DND-41 (cell line): Measurements from ENCODE around the gene PLD6.

Experiments used
- ATAC-seq: fragments of 200-7000 bp; cut with Tn5 transposase; 3 replicates; pipeline ENCODE4 v1.9.1; 2021; ENCODE audit warnings: low read depth; ENCODE audit not compliant: insufficient read depth
- DNase-seq: peaks from one replicate; pipeline ENCODE4 v3.0.0-alpha.2; 2020
- H2AFZ ChIP-seq: 2 replicates; pipeline ENCODE4 v1.6.0; 2012; ENCODE audit warnings: low read depth, low read length
- H3K27ac ChIP-seq: 2 replicates; pipeline ENCODE4 v1.5.1; 2012; ENCODE audit warnings: low read length, inconsistent platforms
- H3K27me3 ChIP-seq: fragments of 200-600 bp; sonication (generic); 2 replicates; pipeline ENCODE4 v1.6.0; 2012; ENCODE audit warnings: low read length, mild to moderate bottlenecking, inconsistent platforms; ENCODE audit not compliant: insufficient read depth, poor library complexity
- H3K36me3 ChIP-seq: 2 replicates; pipeline ENCODE4 v1.5.1; 2012; ENCODE audit warnings: low read length, inconsistent platforms; ENCODE audit not compliant: insufficient read depth
- H3K4me1 ChIP-seq: 2 replicates; pipeline ENCODE4 v1.5.1; 2012; ENCODE audit warnings: mild to moderate bottlenecking, low read length; ENCODE audit not compliant: insufficient read depth
- H3K4me2 ChIP-seq: 2 replicates; pipeline ENCODE4 v1.6.0; 2012; ENCODE audit warnings: mild to moderate bottlenecking, moderate library complexity, low read length, inconsistent platforms; ENCODE audit not compliant: insufficient read depth
- H3K4me3 ChIP-seq, 2 experiments: fragments of 200-600 bp in 1 of 2; shearing (Covaris generic) in 1 of 2; 2 replicates each; pipeline ENCODE4 v1.5.1; 2012 to 2016; ENCODE audit warnings: inconsistent platforms in 2 of 2, low read length in 2 of 2, mild to moderate bottlenecking in 2 of 2, low read depth in 1 of 2, moderate library complexity in 1 of 2
- H3K79me2 ChIP-seq: 2 replicates; pipeline ENCODE4 v1.6.0; 2012; ENCODE audit warnings: low read length, inconsistent platforms; ENCODE audit not compliant: insufficient read depth
- H3K9ac ChIP-seq: 2 replicates; pipeline ENCODE4 v1.6.0; 2012; ENCODE audit warnings: low read depth, mild to moderate bottlenecking, inconsistent platforms, low read length, moderate library complexity
- H3K9me3 ChIP-seq: 2 replicates; pipeline ENCODE4 v1.5.1; 2012; ENCODE audit warnings: low read length, moderate library complexity, mild to moderate bottlenecking, inconsistent platforms; ENCODE audit not compliant: insufficient read depth, severe bottlenecking
- H4K20me1 ChIP-seq: 2 replicates; pipeline ENCODE4 v1.6.0; 2012; ENCODE audit warnings: low read length; ENCODE audit not compliant: insufficient read depth
- CTCF ChIP-seq: IDR thresholded peaks from 2 replicates; pipeline ENCODE4 v1.5.1; 2012; ENCODE audit warnings: borderline replicate concordance, low read length, moderate library complexity, mild to moderate bottlenecking; ENCODE audit not compliant: poor library complexity, severe bottlenecking; ENCODE audit errors: extremely low read depth
- EZH2 ChIP-seq: IDR thresholded peaks from 3 replicates; pipeline ENCODE4 v1.6.1; 2012; ENCODE audit warnings: borderline replicate concordance, low read depth, mild to moderate bottlenecking, moderate library complexity, low read length, inconsistent platforms; ENCODE audit not compliant: severe bottlenecking

The PLD6 gene

GRCh38 chr17:17156107-17156506 lies 50.0 kb downstream of the PLD6 start:
- no peak overlapping the region for H3K4me3 ChIP-seq
- H3K4me2 ChIP-seq, result no peak overlapping the region
- H3K9ac ChIP-seq, result no peak overlapping the region
- no peaks in the 10 kb centered on the region for H3K9me3 ChIP-seq
- no peak overlapping the region for H2AFZ ChIP-seq
- ATAC-seq, result no peak
- H4K20me1 ChIP-seq, result peaks cover 8% of the 10 kb centered on the region
- no peaks in the 10 kb centered on the region for H3K27me3 ChIP-seq
- H3K27ac ChIP-seq, result no peak overlapping the region
- peaks cover 97% of the 10 kb centered on the region for H3K36me3 ChIP-seq
- H3K4me1 ChIP-seq, result no peaks in the 10 kb centered on the region
- no peaks in the 10 kb centered on the region for H3K79me2 ChIP-seq
- TF ChIP-seq CTCF, result no peak
- no peak for TF ChIP-seq EZH2
- DNase-seq, result no peak

- H3K9me3 ChIP-seq, result no peaks in the 10 kb centered on the region
- TF ChIP-seq EZH2, result no peak
- TF ChIP-seq CTCF, result no peak
- DNase-seq (no peak), ATAC-seq (no peak)
- no peak overlapping the region for H3K9ac ChIP-seq
- no peaks in the 10 kb centered on the region for H3K4me1 ChIP-seq
- H3K36me3 ChIP-seq, result peaks cover 95% of the 10 kb centered on the region
- H3K4me2 ChIP-seq, result no peak overlapping the region
- no peaks in the 10 kb centered on the region for H3K27me3 ChIP-seq
- H2AFZ ChIP-seq, result no peak overlapping the region
- H3K79me2 ChIP-seq, result no peaks in the 10 kb centered on the region
- peaks cover 8% of the 10 kb centered on the region for H4K20me1 ChIP-seq
- H3K27ac ChIP-seq, result no peak overlapping the region
- no peak overlapping the region for H3K4me3 ChIP-seq
Measured at GRCh38 chr17:17155568-17155967, 50.6 kb downstream of the PLD6 start.

- Histone ChIP-seq H3K79me2 (no peaks in the 10 kb centered on the region), H3K9ac (no peak overlapping the region), H3K27ac (no peak overlapping the region), H3K36me3 (peaks cover 96% of the 10 kb centered on the region), H3K4me3 (no peak overlapping the region), H3K4me2 (no peak overlapping the region), H2AFZ (no peak overlapping the region), H3K27me3 (no peaks in the 10 kb centered on the region), H3K9me3 (no peaks in the 10 kb centered on the region), H4K20me1 (peaks cover 8% of the 10 kb centered on the region), H3K4me1 (no peaks in the 10 kb centered on the region)
- no peak for DNase-seq
- ATAC-seq, result no peak
- TF ChIP-seq EZH2, result no peak
- TF ChIP-seq CTCF, result no peak
Measured at GRCh38 chr17:17154981-17155380, 51.2 kb downstream of the PLD6 start.

- Histone ChIP-seq H3K36me3 (peaks cover 95% of the 10 kb centered on the region), H3K9ac (no peak overlapping the region), H3K27ac (no peak overlapping the region), H3K4me2 (no peak overlapping the region), H3K27me3 (no peaks in the 10 kb centered on the region), H3K4me3 (no peak overlapping the region), H3K4me1 (no peaks in the 10 kb centered on the region), H3K79me2 (no peaks in the 10 kb centered on the region), H4K20me1 (peaks cover 8% of the 10 kb centered on the region), H3K9me3 (no peaks in the 10 kb centered on the region), H2AFZ (no peak overlapping the region)
- ATAC-seq (no peak), DNase-seq (no peak)
- no peak for TF ChIP-seq EZH2
- no peak for TF ChIP-seq CTCF
Measured at GRCh38 chr17:17154556-17154955, 51.6 kb downstream of the PLD6 start.
